22Rv1 (cell line): ENCODE data around the gene KCNK13.
"Not testable (repeated sequence)": the region's sequence is repeated elsewhere in the genome, so short reads cannot be mapped to it uniquely, and the experiment has no call there.

Experiments
- ZFX ChIP-seq: fragments of 450-650 bp; IDR thresholded peaks from 2 replicates; pipeline ENCODE4 v1.6.1; 2017; ENCODE audit warnings: antibody characterized with exemption, borderline replicate concordance
- TF ChIP-seq, protein P1 (sequence below): fragments of 450-650 bp; IDR thresholded peaks from 2 replicates; pipeline ENCODE4 v1.5.1; 2017; ENCODE audit warnings: mild to moderate bottlenecking

DNA sequence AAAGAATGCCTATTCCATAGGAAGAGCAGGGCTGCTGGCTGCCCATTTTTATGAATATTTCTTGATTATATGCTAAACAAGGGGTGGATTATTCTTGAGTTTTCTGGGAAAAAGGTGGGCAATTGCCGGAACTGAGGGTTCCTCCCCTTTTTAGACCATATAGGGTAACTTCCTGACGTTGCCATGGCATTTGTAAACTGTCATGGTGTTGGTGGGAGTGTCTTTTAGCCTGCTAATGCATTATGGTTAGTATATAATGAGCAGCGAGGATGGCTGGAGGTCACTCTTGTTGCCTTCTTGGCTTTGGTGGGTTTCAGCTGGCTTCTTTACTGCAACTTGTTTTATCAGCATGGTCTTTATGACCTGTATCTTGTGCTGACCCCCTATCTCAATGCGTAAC lies 138.8 kb downstream of the KCNK13 start:
- TF ChIP-seq, protein P1, sequence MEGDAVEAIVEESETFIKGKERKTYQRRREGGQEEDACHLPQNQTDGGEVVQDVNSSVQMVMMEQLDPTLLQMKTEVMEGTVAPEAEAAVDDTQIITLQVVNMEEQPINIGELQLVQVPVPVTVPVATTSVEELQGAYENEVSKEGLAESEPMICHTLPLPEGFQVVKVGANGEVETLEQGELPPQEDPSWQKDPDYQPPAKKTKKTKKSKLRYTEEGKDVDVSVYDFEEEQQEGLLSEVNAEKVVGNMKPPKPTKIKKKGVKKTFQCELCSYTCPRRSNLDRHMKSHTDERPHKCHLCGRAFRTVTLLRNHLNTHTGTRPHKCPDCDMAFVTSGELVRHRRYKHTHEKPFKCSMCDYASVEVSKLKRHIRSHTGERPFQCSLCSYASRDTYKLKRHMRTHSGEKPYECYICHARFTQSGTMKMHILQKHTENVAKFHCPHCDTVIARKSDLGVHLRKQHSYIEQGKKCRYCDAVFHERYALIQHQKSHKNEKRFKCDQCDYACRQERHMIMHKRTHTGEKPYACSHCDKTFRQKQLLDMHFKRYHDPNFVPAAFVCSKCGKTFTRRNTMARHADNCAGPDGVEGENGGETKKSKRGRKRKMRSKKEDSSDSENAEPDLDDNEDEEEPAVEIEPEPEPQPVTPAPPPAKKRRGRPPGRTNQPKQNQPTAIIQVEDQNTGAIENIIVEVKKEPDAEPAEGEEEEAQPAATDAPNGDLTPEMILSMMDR, result not testable (repeated sequence)
- not testable (repeated sequence) for TF ChIP-seq ZFX
